Eye (tissue), 1 donor: ENCODE data around the gene PNKD.

ENCODE experiments used
- DNase-seq: peaks from one replicate; pipeline ENCODE4 v3.0.0-alpha.2; 2015

Gene PNKD

GRCh38 chr2:218320704-218321336 lies 50.5 kb downstream of the PNKD start:
- no peak for DNase-seq

GRCh38 chr2:218322768-218323525 lies 52.6 kb downstream of the PNKD start:
- DNase-seq, result peak; percentile 94

GRCh38 chr2:218323526-218324472 lies 53.5 kb downstream of the PNKD start:
- DNase-seq, result peak; percentile 70

GRCh38 chr2:218325566-218326160 lies 55.3 kb downstream of the PNKD start:
- DNase-seq, result no peak

GRCh38 chr2:218326315-218326714 lies 56.0 kb downstream of the PNKD start:
- DNase-seq, result no peak

GRCh38 chr2:218327451-218328210 lies 57.3 kb downstream of the PNKD start:
- DNase-seq, result no peak

- no peak for DNase-seq
Measured at GRCh38 chr2:218328294-218328693, 58.0 kb downstream of the PNKD start.

- DNase-seq, result peak; percentile 31
Measured at GRCh38 chr2:218329027-218329825, 58.9 kb downstream of the PNKD start.

- no peak for DNase-seq
Measured at GRCh38 chr2:218329826-218330593, 59.7 kb downstream of the PNKD start.

- DNase-seq, result no peak
Measured at GRCh38 chr2:218331745-218332144, 61.4 kb downstream of the PNKD start.

- no peak for DNase-seq
Measured at GRCh38 chr2:218332288-218332687, 62.0 kb downstream of the PNKD start.

- DNase-seq, result no peak
Measured at GRCh38 chr2:218332920-218333645, 62.8 kb downstream of the PNKD start.

- no peak for DNase-seq
Measured at GRCh38 chr2:218334531-218334930, 64.2 kb downstream of the PNKD start.

- no peak for DNase-seq
Measured at GRCh38 chr2:218340656-218341055, 70.3 kb downstream of the PNKD start.

- no peak for DNase-seq
Measured at GRCh38 chr2:218341381-218341780, 71.1 kb downstream of the PNKD start.

- DNase-seq, result no peak
Measured at GRCh38 chr2:218342837-218343236, 72.5 kb downstream of the PNKD start.

- DNase-seq, result no peak
Measured at GRCh38 chr2:218343591-218343990, 73.3 kb downstream of the PNKD start.

GRCh38 chr2:218344090-218344754 lies 73.9 kb downstream of the PNKD start:
- DNase-seq, result no peak

GRCh38 chr2:218344755-218345417 lies 74.6 kb downstream of the PNKD start:
- no peak for DNase-seq
